ENCODE data around the gene MEIS2. TPM values are rescaled to one million over a fixed set of nuclear protein-coding genes. Genes with fewer than 3 reads are reported as not detected.

Gene MEIS2
- total RNA-seq, 1 donor from 2014 or later: not detected

DNA sequence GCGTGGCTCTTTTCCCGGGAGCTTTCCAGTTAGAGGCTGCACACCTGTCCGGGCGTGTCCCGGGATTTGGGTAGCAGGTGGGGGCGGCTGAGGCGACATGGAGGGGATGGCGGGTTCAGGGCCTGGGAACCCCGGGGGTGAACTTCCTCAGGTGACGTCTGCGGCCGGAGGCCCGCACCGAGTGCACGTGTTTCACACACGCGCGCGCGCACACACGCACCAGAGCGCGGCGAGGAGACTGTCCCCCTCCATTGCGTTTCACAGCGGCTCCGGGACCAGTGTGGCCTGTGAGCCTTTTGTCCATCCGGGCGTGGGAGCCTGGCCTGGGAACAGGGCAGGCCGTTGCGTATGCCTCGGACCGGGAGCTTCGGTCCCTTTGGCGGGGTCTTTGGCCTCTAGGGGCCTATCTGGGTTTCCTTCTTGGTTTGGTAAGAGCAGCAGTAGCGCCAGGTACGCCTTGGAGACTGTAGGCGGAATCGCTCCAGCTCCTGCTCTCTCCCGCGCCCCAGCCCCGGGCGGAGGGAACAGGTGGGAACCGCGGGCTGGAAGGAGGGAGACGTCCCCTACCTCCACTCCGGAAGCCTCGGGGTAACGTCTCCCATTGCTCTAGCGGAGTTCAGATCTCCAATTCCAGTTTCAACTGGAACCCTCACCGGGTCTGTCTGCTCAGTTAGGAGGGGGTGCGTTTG, 220.0 kb downstream of the MEIS2 start:
- intact Hi-C loops (cut with micrococcal nuclease): no loop called here

DNA sequence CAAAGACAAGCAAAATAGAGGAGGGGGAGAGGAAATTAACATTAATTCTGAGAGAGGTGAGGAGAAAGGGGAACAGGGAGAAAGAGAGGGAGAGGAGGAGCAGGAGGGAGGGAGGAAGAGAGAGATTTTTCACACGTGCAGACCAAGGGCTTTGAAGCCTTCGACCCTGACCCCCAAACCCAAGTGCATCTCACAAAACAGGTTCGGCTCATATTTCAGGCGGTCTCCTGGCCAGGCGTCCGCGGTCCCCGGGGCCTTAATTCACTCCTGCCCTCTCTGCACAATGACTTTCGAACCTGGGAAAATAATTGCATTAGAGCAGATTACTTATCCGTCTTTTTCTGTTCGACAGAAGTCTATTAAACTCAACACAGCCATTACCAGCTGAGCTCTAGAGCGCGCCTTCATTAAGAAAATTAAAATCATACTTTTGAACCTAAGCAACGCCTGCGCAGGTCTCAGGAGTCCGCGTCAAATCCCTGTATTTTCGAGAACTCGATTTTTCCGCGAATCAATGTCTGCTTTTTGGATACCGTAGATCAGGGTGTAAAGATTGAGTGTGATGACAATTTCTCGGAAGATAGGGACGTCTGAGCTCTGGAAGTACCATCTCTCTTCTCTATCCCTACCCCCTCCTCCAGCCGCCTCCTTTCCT, 220.7 kb downstream of the MEIS2 start:
- intact Hi-C loops (cut with micrococcal nuclease): no loop called here

DNA sequence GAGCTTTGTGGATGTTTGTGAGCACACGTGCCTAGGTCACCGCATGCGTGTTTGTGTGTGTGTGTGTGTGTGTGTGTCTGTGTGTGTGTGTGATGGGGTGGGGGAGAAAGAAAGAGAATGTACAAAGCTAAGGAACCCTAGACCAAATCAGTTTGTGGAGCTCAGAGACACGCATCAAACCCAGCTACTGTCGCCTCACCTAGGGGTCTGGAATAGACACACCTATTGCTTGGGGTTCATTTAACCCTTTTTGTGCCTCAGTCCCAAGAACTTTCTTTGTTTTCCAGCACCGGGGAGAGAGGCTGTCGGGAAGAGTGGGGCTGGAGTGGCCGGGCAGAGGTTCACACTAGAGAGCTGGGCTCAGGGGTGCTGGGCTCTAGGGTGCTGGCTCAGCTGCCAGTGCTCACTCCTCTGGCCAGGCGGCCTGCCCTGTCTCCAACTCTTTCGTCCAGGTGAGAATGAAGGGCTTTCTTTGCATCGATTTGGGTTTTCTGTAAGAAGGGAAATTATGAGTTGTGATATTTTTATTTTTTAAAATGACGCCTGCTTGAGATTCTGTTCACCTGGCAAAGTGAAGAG, 221.6 kb downstream of the MEIS2 start:
- intact Hi-C loops (cut with micrococcal nuclease): no loop called here

DNA sequence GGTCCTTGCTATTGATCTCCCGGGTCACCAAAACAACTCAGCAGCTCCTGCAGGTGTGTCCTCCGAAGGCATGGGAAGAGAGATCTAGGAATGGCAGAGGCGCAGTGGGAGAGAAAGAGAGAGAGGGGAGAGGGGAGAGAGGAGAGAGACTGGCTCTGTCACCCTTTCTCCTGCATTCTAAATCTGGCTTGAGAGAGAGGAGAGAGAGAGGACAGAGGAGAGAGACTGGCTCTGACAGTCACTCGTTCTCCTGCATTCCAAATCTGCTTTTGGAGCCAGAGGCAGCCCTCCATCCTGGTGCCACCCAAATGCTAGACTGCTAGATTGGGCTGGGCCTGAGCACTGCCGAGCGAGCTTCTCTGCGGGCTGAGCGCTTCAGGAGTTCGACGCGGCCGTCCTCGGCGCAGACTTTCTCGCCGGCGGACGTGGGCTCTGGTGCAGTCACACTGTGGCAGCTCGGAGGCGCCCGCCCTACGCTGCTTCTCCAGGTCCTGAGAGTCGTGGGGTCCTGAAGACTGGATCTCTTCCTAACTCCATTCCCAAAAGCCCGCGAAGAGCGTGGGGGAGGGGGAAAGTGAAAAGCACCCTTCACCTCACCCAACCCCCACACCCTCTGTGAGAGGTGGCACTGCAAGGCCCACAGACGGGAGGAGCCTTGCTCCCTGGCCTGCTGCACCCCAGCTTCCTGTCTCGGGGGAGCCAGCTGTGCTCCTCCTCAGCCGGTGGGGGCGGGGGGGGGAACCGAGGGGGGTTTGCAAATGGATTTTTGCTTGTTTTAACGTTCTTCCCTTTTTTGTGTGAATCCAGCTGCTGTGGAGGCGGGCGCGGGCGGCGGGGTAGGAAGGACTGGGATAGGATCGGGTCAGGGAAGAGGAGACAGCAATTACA, 222.3 kb downstream of the MEIS2 start:
- intact Hi-C loops (cut with micrococcal nuclease): no loop called here

DNA sequence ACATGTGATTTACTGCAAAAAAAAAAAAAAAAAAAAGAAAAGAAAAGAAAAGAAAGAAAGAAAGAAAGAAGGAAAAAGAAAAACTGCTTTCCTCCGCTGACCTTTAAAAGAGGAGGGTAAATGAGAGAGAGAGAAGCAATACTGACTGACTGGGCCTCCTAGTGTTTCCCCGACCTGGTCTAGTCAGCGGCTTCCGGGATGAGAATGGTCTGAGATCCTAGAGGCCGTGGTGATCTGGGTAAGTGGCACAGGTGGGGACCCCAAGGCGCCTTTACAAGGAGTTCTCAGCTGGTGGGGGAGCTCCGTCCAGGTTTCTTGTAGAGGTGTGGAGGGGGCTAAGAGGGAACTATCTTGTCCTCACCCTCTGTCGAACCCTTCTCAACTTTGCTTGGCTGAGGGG, 223.1 kb downstream of the MEIS2 start:
- intact Hi-C loops (cut with micrococcal nuclease): no loop called here

DNA sequence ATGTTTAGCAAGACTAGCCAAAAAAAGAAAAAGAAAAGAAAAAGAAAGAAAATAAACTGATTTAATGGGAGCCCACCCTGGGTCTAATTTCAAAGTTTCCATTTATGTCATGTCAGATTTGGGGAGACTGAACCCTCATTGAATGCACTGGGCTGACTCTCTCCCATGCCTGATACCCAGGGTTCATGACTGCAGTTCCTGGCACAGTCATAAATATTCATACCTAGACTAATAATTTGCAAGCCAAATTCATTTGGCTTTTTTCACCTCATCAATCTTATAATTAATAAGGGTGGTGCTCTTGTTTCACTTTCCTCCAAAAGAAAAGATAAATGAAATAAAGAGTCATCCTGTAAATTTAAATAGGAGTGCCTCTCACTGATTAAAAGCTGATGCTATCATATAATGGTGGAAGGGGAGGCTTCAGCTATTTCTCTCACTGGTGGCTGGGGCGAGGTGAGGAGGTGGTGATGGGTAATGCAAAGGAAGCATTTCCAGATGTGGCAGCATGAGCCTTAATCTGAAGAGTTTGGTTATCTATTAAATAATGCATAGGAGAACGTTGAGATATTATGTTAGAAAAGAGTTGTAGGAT, 224.5 kb downstream of the MEIS2 start:
- intact Hi-C loops (cut with micrococcal nuclease): no loop called here

DNA sequence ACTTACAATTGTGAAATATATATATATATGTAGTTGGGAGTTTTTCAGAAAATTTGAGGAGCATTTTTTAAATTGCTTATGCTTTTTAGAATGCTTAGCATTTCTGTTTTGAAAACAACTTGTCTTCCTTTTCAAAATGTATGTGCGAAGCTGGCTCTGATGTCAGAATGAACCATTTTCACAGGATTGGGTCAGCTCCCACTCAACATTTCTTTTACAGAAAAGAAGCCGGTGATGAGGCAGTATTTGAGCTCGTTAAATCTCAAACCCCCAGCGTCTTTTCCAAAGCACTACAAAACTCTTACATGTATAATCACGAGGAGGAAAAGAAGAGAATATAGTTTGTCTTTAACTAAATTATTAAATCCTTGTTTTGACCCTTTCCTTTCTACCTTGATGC, 225.4 kb downstream of the MEIS2 start:
- intact Hi-C loops (cut with micrococcal nuclease): no loop called here

DNA sequence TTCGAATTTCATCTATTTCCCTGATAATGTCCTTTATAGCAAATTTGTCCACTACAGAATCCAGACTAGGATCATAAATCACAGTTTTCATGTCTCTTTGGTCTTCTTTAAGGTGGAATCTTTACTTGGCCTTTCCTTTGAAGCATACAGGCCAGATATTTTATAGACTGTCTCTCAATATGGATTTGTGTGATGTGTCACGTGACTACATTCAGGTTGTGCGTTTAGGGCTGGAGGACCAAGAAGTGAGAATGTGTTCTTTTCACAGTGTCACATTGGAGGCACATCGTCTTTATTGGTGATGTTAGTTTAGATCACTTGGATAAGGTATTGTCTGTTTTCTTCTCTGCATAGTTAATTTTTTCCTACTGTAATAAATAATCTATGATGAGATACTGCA, 232.9 kb downstream of the MEIS2 start:
- intact Hi-C loops (cut with micrococcal nuclease): no loop called here

DNA sequence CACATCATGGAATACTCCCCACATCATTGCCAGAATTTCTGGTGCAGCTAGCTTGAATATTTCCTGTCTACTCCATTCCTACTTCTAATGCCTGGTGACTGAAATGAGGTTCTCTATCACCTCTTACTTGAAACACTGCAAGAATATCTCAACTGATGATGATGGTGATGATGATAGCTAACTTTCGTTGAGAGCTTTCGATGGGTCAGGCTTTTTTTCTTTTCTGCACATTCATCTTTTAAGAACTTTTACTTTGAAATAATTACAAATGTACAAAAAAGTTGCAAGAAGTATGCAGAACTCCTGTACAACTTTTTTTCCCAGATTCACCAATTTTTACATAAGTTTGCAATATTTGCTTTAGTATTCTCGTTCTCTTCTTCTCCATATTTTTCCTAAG, 233.5 kb downstream of the MEIS2 start:
- intact Hi-C loops (cut with micrococcal nuclease): no loop called here

DNA sequence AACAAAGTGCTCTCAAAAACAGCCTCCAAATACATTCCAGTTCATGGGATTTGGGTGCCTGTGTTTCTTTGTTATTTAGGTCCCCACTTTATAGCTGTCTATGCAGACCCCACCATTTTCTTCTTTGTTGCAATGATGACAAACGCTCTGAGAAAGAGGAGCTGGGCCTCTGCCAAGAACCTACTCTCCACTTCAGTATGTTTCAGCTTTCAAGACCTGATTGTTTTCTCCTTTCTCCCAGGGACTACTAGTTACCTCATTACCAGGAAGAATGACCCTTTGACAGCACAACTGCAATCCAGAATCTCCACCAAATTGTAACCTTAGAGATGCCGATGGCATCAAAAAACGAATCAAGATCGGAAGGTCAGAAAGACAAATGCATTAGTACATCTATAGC, 236.8 kb downstream of the MEIS2 start:
- intact Hi-C loops (cut with micrococcal nuclease): no loop called here

DNA sequence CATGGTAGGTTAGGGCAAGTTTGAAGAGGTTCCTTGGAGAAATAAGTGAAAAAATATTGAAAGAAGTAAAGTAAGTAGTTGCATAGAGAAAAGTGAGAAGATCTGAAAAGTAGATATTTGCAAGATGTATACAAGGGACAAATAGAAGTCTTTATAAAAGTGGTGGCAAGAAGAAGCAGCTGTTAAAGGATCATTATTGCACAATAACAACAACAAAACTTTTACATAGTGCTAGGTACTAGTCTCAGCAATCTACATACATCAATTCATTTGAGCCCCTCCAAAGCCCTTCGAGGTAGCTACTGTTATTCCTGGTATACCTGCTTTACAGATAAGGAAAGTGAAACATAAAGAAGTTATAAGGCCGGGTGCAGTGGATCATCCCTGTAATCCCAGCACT, 239.6 kb downstream of the MEIS2 start:
- intact Hi-C loops (cut with micrococcal nuclease): no loop called here

DNA sequence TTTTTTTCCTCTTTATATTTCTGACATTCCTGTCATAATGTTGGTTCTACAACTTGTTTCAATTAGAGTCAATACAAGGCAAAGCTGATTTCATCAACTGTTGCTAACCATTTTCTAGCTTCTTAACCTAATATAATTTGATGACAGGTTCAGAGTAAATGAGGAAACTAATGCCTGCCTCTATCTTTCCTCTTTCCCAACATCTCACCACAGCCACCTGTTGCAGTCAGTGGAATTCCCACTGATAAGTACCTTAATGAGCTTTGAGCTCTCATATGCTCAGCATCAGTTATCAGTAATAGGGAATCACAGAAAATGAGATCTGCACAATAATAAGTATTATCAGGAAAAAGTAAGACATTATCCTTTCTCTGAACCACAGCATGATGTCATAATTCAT, 241.9 kb downstream of the MEIS2 start:
- intact Hi-C loops (cut with micrococcal nuclease): no loop called here

DNA sequence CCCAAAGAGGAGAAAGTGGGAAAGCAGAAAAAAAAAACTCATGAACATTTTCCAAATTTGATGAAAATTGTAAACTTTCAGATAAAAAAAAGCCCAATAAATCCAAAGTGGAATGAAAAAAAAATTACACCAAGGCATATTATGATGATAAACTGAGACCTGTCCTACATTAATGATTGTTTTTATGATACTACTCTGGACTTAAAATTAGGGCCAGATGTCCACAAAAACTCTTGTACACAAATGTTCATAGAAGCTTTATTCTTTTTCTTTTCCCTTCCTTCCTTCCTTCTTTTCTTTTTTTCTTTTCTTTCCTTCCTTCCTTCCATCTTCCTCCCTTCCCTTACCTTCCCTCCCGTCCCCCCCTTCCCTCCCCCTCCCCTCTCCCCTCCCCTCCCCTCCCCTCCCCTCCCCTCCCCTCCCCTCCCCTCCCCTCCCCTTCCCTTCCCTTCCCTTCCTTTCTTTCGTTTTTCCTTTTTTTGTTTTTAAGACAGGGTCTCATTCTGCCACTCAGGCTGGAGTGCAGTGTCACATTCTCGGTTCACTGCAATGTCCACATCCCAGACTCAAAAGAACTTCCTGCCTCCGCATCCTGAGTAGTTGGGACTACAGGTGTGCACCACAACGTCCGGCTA, 243.9 kb downstream of the MEIS2 start:
- intact Hi-C loops (cut with micrococcal nuclease): no loop called here

DNA sequence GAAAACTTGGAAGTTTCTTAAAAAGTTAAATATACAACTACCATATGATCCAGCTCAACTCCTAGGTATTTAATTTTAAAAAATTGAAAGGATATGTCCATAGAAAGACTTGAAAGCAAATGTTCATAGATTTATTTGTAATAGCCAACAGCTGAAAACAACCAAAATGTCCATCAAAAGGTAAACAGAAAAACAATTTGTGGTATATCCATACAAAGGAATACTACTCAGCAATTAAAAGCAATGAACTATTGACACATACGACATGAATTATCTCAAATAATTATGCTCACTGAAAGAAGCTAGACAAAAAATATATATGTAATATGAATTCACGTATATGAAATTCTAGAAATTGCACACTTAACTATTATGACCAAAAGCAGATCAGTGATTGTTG, 249.5 kb downstream of the MEIS2 start:
- intact Hi-C loops (cut with micrococcal nuclease): no loop called here

DNA sequence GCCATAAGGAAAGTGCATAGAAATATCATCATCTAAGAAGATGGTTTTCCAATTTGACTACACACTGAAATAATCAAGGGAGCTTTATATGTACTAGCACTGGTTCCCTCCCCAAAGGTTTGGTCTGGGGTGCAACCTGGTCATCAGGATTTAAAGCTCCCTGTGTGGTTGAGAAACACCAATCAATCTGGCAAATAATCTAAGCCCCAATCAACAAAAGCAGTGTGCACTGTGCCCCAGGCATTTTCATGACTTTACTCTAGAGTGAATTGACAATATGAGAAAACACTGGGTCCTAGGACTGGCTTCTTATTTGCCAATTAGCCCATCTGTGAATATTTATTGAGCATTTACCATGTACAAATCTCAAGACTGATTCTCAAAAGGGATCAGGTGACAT, 255.1 kb downstream of the MEIS2 start:
- intact Hi-C loops (cut with micrococcal nuclease): no loop called here

DNA sequence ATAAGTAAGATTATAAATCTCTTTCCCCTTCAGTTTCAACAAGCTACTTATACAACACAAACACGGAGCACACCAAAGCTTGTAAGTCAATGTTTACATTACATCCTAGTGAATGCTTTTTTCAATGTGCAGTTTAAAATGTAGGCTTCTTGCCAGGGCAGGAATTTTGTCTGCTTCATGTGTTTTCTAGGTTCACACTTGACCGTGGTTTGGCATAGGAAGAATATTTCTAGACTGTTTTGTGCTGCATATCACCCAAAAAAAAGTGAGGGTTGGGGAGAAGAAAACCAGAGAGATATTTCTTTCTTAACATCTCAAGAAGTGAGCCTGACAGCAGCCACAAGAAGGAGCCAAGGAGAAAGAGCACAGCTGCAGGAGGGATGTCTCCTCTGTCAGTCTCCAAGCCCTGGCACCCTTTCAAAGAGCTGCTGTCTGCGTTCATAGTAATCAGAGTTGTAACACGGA, 255.8 kb downstream of the MEIS2 start:
- intact Hi-C loops (cut with micrococcal nuclease): no loop called here

DNA sequence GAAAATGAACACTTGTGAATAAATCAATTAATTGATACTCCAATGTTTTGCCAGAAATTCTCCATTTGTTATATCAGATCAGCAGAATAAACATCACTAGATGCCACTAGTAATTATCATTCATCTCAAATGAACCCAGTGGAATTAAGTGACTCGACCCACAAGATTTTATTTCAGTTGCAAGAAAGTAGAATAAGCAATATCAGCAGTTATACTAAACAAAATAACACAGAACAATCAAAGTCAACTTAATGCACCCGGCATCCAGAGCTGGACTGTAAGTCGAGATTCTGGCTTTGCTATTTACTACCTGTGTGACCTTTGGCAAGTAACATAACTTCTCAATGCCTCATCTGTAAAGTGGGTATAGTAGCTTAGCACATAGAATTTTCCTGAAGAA, 256.5 kb downstream of the MEIS2 start:
- intact Hi-C loops (cut with micrococcal nuclease): no loop called here

DNA sequence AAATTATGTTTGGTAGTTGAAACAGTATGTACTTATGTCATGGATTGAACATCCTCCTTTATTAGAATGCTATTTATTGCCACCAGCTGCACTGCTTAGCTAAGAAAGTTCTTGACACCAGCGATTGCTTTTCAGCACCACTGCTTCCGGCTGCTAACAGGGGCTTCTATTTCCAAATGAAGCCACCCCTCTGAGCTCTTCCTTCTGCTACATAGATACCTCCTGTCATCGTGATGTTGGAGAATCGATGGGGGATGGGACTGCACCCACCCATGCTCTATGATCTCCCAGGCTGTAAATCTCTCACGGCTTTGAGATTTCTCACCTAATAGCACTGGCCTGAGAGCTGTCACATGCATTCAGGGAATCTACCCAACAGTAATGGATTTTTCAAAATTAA, 259.2 kb downstream of the MEIS2 start:
- intact Hi-C loops (cut with micrococcal nuclease): no loop called here

Measured in T-helper 2 cell treated with Interferon-gamma antibody and Interleukin-4, amounts not matched to agents 100 ng/mL and 5 ng/mL, for 36 hours (primary cell).